COLO829 (cell line): Measurements from ENCODE around the gene SDCBP2.

ENCODE experiments used
- DNase-seq: peaks from one replicate; pipeline ENCODE4 v3.0.0; 2012; ENCODE audit warnings: low spot score

Gene SDCBP2

GRCh38 chr20:1273366-1273765, 55.6 kb downstream of the SDCBP2 start:
- DNase-seq = no peak

GRCh38 chr20:1272368-1273100, 56.4 kb downstream of the SDCBP2 start:
- no peak for DNase-seq

GRCh38 chr20:1269850-1270249, 59.1 kb downstream of the SDCBP2 start:
- DNase-seq = no peak

- no peak for DNase-seq
These were observed 59.7 kb downstream of the SDCBP2 start for GRCh38 chr20:1269235-1269634.

DNA sequence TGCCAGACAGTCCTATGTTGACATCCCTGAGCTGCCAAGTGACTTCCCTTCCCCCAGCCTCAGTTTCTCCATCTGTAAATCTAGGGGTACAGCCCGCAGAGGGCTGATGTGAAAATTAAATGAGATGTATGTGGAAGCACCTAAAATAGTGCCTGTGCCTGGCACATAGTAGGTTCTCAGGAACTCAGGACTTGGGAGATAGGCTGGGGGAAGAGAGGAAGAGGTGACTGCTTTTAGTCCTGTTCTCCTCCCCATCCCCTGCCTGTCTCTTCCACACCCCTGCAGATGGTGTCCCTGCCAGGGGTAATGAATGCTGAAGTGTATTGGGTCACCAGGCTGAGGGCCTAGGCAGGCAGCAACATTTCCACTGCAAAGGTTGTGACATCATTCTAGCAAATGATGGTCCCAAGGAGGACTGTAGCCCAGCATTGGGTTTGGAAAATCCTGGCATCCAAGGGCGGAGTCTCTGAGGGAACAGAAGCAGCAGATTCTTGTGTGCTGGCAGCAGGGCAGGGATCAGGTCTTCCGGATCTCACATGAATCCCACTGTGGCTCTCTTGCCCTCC, 61.0 kb downstream of the SDCBP2 start:
- no peak for DNase-seq

DNA sequence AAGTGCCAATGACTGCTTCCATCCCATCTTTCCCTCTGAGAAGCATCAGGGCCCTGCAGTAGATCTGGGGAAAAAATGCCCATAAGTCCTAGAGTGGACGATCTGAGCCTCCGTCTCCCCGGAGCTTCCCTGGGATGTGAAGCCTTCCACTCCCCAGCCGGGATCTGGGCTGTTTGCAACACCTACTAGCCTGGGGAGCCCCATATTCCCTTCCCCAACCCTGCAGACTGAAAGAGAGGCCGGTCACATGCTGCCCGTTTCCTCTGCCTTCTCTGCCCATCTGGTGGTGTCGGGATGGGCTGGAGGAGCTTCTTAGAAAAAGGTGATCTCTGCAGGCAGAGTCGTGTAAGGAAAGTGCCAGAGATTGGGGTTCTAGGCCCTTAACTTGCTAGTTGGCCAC, 61.8 kb downstream of the SDCBP2 start:
- no peak for DNase-seq

GRCh38 chr20:1266167-1266973, 62.6 kb downstream of the SDCBP2 start, which contains the start of gene SNPH:
Gene SNPH, plus strand, starts transcription at chr20:1266294. Its CDS starts 29,946 bp downstream, at chr20:1296240.
- no peak for DNase-seq

DNA sequence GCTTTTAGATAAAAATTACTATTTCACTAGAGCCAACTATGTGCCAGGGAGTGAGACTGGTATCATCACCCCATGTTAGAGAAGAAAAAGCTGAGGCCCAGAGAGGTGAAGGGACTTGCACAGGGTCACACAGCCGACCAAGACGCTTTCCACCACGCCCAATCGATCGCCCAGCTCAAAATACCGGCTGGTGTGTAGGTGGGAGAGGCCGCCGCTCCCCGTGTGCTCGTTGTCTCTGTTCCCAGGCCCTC, 63.1 kb downstream of the SDCBP2 start:
- DNase-seq = no peak

GRCh38 chr20:1265226-1265915, 63.6 kb downstream of the SDCBP2 start:
- no peak for DNase-seq

GRCh38 chr20:1264727-1265126, 64.2 kb downstream of the SDCBP2 start:
- no peak for DNase-seq

DNA sequence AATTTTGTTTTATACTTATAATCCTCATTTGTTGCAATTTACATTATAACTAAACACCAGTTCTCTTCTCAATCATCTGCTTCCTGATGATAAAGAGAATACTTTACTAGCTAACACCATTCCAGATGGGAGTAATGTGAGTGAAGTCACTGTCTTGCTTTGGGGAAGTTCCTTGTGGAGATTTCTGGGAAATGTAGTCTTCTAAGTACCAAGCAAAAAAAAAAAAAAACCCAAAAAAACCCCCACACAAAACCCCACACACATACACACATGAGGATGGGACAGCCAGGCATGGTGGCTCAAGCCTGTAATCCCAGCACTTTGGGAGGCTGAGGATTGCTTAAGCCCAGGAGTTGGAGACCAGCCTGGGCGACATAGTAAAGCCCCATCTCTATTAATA, 65.1 kb downstream of the SDCBP2 start:
- no peak for DNase-seq
